ENCODE measurements around the gene SURF4. TPM values are rescaled to one million over a fixed set of nuclear protein-coding genes. Genes with fewer than 3 reads are reported as not detected.

SURF4 gene
- total RNA-seq, 2 experiments from 2014 or later = 249 to 260 TPM

DNA sequence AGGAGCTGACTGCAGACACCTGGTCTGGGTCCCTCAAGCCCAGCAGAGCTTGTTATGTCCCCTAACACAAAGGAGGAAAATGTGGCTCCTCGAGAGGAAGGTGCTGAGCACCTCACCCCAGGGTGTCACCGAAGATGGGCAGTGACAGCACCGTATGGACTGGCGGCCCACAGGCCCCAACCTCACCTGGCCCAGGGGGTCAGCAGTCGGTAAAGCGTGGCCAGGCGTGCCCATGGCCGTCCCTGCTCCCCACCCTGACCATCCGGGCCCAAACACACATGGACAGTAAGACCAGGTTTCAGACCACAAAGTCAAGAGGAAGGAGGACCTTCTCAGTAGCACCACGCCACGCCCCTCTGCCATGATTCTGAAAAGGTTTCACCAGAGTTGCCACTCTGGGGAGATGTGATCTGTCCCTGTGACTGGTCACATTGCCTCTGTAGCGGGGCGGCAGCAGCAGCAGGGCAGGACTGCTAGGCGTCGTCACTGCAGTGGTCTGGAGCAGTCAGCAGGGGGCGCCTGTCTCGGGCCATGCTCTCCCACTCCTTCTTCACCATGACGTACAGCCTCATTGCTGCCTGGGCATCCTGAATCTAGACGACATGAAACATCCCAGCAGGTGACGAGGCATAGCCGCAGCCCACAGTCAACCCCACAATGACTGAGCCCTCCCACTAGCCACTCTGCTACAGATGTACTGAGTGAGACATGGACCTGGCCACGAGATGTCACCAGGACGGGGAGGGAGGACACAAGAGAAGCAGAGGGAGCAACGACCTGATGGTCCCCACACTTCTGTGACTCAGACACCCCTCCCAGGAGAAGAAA, 30.8 kb upstream of the SURF4 start:
- CTCF ChIA-PET = interaction anchor here (0.9 to 1.3 kb wide), 4 partner anchors 10 to 80 kb away, joined by 3 to 5 read pairs (median 4); no protein-coding TSS in a partner anchor

DNA sequence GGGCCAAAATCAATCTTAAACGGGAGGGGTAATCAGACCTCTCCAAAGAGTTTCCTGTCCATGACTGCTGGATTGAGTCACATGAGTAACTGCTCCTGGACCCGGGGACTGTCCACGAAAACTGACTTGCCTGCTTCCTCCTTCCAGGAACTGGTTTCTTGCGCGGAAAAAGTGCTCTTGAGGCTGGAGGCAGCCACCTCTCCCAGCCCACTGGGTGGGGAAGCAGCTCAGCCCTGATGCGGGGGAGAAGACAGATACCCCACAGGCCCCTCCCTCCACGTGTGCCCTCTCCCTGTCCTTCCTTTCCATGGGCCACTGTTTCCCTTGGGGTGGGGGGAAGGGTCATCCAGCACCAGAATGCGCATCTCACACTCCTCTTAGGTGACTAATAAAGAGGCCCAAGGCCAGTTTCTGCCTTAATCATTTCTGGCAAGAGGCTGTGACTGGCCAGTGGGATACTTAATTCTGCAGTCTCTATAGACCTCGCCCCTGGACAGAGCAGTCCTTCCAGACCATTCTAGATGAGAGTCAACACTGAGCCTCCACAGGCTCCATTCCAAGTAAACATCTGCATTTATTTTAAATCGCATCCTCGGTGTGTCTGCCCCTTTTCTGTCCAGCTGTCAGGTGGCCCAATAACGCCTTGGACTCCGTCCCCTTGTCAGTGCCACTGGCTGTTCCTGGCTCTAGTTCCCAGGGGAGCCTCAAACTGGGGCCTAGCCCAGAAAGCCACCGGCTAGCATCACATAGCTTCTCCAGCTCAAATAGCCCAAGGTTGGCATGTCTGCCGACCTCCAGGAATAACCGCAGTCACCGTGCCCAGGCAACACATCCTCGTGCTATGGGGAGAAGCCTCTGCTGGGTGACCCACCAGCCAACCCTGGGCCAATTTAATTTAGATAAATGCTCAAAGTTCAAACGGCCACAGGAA, 29.9 kb upstream of the SURF4 start:
- ChIA-PET CTCF (interaction anchor here (0.9 to 1.9 kb wide), 6 partner anchors 10 to 219 kb away, joined by 3 to 10 read pairs (median 4); no protein-coding TSS in a partner anchor), POLR2A (no interaction called here)
- Mint-ChIP-seq H3K4me1 (peaks cover 12% of the 10 kb centered on the region), H3K9me3 (no peaks in the 10 kb centered on the region), H3K27me3 (no peaks in the 10 kb centered on the region), H3K36me3 (ENCODE audit: low read depth) (peaks cover 45% of the 10 kb centered on the region), H3K27ac (no peak overlapping the region), H3K4me3 (no peak overlapping the region)
- DNase-seq = no peak

More for the DNA sequence above, 30.8 kb upstream of the SURF4 start:
- peak; percentile 82 for DNase-seq
- H3K27ac Mint-ChIP-seq = peak overlapping the region; percentile 66
- H3K4me1 Mint-ChIP-seq = peaks cover 12% of the 10 kb centered on the region
- H3K27me3 Mint-ChIP-seq = no peaks in the 10 kb centered on the region
- POLR2A ChIA-PET = no interaction called here
- no peak overlapping the region for H3K4me3 Mint-ChIP-seq
- H3K9me3 Mint-ChIP-seq = no peaks in the 10 kb centered on the region
- peaks cover 51% of the 10 kb centered on the region for H3K36me3 Mint-ChIP-seq (ENCODE audit: low read depth)

DNA sequence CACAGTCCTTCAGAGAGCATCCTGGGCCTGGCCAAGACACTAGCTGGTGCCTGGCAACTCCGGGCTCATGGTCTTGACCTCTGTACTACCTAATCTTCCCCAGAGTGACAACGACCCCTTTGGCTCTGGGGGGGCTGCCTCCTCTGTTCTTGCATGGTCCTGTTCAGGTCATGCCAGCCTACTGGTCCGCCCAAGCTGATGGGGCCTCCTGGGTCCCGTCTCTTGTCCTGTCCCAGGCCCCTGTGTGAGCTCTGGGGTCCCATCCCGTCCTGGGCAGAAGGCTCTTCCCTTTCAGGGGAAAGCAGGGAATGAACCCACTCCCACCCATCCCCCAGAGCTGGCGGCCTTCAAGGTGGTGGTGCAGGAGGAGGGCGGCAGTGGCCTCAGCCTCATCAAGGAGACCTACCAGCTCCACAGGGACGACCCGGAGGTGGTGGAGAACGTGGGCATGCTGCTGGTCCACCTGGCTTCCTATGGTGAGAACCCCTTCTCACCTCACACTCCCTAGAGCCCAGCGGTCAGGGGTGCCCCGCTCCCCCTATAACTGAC, 28.7 kb upstream of the SURF4 start:
- Mint-ChIP-seq H3K4me3 (no peak overlapping the region), H3K36me3 (ENCODE audit: low read depth) (peaks cover 34% of the 10 kb centered on the region), H3K27me3 (no peaks in the 10 kb centered on the region), H3K4me1 (peaks cover 12% of the 10 kb centered on the region), H3K9me3 (no peaks in the 10 kb centered on the region), H3K27ac (no peak overlapping the region)
- POLR2A ChIA-PET = interaction anchor here (0.5 to 1.1 kb wide), 3 partner anchors 30 to 219 kb away, joined by 3 read pairs; no protein-coding TSS in a partner anchor
- DNase-seq = no peak
- CTCF ChIA-PET = interaction anchor here (0.6 to 1.9 kb wide), 5 partner anchors 13 to 224 kb away, joined by 3 to 10 read pairs (median 4); partner anchors contain the start of gene REXO4

DNA sequence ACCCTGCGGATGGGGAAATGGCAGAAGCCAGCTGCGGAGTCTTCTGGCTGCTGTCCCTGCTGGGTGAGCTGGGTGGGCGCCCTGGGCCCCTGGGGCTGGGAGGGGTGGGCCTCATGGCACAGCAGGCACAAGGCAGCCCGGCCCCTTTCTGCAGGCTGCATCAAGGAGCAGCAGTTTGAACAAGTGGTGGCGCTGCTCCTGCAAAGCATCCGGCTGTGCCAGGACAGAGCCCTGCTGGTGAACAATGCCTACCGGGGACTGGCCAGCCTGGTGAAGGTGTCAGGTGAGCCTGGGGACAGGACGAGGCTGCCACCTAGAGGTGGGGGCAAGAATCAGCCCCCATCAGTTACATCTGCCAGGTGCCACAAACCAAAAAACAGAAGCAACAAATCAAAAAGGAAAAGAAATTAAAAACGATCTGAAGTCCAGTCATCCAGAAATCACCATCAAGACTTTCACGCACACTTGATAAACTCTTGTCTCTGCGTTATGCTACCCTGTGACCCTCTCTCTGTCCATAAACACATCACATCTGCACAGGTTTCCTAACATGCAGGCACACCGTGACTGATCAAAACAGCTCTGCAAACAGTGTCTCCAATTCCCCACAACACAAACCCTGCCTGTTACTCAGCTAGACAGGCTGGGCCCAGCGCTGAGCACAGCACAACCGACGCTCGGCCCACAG, 28.1 kb upstream of the SURF4 start:
- no peak overlapping the region for H3K4me3 Mint-ChIP-seq
- H3K36me3 Mint-ChIP-seq (ENCODE audit: low read depth) = peaks cover 28% of the 10 kb centered on the region
- no peak overlapping the region for H3K27ac Mint-ChIP-seq
- POLR2A ChIA-PET = interaction anchor here (0.5 to 1.1 kb wide), 3 partner anchors 29 to 218 kb away, joined by 3 read pairs; no protein-coding TSS in a partner anchor
- CTCF ChIA-PET = interaction anchor here (0.7 to 1.9 kb wide), 4 partner anchors 14 to 218 kb away, joined by 3 to 10 read pairs (median 4); partner anchors contain the start of gene REXO4
- H3K9me3 Mint-ChIP-seq = no peaks in the 10 kb centered on the region
- peaks cover 12% of the 10 kb centered on the region for H3K4me1 Mint-ChIP-seq
- DNase-seq = peak; percentile 67
- H3K27me3 Mint-ChIP-seq = no peaks in the 10 kb centered on the region

DNA sequence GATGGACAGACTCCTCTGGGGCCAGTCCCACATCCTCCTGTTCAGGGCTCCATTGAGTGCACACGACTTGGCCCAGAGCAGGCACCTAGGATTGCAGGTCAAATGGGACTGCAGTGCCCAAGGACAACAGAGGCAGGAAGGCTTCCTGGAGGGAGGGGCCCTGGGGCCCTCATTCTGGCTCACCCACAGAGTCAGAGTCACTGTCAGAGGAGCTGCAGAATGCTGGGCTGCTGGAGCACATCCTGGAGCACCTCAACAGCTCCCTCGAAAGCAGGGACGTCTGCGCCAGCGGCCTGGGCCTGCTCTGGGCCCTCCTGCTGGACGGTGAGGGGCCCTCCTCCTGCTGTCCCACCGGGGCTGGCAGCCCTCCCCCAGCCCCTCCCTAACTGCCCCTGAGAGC, 26.8 kb upstream of the SURF4 start:
- no peak for DNase-seq
- ChIA-PET POLR2A (interaction anchor here (0.8 to 1.6 kb wide), 4 partner anchors 12 to 43 kb away, joined by 3 to 4 read pairs (median 4); no protein-coding TSS in a partner anchor), CTCF (interaction anchor here (1.4 kb wide), 1 partner anchor 25 kb away, joined by 4 read pairs; no protein-coding TSS in a partner anchor)
- Mint-ChIP-seq H3K9me3 (no peaks in the 10 kb centered on the region), H3K27ac (no peak overlapping the region), H3K4me1 (peaks cover 12% of the 10 kb centered on the region), H3K4me3 (no peak overlapping the region), H3K36me3 (ENCODE audit: low read depth) (peaks cover 22% of the 10 kb centered on the region), H3K27me3 (no peaks in the 10 kb centered on the region)

DNA sequence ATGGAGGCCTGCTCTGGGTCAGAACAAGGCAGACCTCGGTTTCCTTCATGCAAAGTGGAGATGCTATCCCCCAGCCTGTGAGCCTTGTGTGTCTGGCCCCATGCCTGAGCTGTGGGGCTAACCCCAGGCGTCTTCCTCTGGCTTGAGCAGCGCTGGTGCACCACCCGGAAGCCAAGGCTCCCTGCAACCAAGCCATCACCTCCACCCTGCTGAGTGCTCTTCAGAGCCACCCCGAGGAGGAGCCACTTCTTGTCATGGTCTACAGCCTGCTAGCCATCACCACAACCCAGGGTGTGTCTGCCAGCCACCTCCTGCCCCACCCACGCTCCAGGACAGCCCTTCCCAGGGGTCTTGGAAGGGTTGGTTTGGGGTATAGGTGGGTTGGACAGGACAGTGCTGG, 25.7 kb upstream of the SURF4 start:
- H3K27me3 Mint-ChIP-seq = peaks cover 3% of the 10 kb centered on the region
- no peak overlapping the region for H3K27ac Mint-ChIP-seq
- no peak overlapping the region for H3K4me3 Mint-ChIP-seq
- ChIA-PET CTCF (no interaction called here), POLR2A (interaction anchor here (0.6 to 1.5 kb wide), 3 partner anchors 15 to 45 kb away, joined by 3 read pairs; partner anchors contain the start of genes SURF1 and SURF2)
- H3K9me3 Mint-ChIP-seq = no peaks in the 10 kb centered on the region
- H3K4me1 Mint-ChIP-seq = peaks cover 3% of the 10 kb centered on the region
- peaks cover 13% of the 10 kb centered on the region for H3K36me3 Mint-ChIP-seq (ENCODE audit: low read depth)
- DNase-seq = no peak

DNA sequence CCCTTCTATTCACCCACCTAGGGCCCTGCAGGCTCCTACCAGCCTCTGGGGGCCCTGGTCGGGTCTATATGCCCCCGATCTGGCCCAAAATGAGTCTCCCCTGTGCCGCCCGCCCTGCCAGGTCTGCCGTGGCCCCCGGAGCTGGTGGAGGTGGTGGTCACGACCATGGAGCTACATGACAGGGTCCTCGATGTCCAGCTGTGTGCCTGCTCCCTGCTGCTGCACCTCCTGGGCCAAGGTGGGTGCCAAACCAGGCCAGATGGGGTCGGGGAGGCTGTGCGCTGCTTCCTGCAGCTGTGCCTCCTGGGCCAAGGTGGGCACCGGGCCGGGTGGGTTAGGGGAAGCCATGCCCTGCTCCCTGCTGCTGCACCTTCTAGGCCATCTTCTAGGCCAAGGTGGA, 24.4 kb upstream of the SURF4 start:
- DNase-seq = no peak
- Mint-ChIP-seq H3K36me3 (ENCODE audit: low read depth) (peaks cover 1% of the 10 kb centered on the region), H3K27me3 (peaks cover 3% of the 10 kb centered on the region), H3K27ac (no peak overlapping the region), H3K4me1 (peaks cover 3% of the 10 kb centered on the region), H3K9me3 (no peaks in the 10 kb centered on the region), H3K4me3 (no peak overlapping the region)
- POLR2A ChIA-PET = interaction anchor here (0.6 to 1.3 kb wide), 2 partner anchors 20 to 42 kb away, joined by 3 read pairs; no protein-coding TSS in a partner anchor
- CTCF ChIA-PET = interaction anchor here (0.9 kb wide), 1 partner anchor 74 kb away, joined by 3 read pairs; no protein-coding TSS in a partner anchor

DNA sequence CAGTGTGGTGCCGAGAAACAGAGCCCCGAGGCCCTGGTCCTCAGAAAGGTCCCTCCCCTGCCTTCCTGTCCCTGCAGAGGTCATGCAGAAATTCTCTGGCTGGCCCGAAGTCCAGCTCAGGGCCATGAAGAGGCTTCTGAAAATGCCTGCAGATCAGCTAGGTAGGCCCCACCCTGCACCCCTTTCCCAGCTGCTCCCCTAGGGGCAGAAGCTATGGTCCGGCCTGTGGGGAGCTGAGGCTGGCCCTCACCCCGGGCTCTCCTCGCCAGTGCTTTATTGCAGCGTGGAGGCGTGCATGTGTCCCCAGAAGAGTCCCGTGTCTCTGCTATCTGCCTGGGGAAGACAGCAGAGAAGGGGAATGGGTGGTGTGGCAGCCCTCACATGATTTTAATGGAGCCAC, 22.0 kb upstream of the SURF4 start:
- Mint-ChIP-seq H3K36me3 (ENCODE audit: low read depth) (no peaks in the 10 kb centered on the region), H3K27me3 (peaks cover 3% of the 10 kb centered on the region), H3K4me1 (peaks cover 3% of the 10 kb centered on the region), H3K9me3 (no peaks in the 10 kb centered on the region), H3K4me3 (no peak overlapping the region), H3K27ac (no peak overlapping the region)
- ChIA-PET CTCF (no interaction called here), POLR2A (interaction anchor here (1.0 kb wide), 1 partner anchor 21 kb away, joined by 4 read pairs; the partner anchor contains the start of gene STKLD1)
- DNase-seq = no peak

DNA sequence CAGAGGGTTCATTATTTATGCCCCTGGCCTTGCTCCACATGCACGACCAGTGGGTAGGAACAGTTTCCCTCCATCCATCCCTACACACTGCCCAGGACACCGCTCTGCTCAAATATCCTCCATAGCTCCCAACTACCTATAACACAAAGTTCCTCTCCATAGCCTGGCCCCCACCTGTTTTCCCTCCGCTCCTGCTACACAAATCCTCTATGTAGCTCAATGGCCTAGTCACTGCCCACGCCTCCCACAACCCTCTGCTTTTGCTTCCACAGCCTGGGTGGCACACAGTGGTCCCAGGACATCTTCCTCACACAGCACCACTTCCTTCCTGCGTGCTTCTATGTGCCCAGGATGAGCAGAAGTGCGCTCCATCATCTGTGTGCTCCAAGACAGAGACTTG, 21.5 kb upstream of the SURF4 start:
- H3K36me3 Mint-ChIP-seq (ENCODE audit: low read depth) = no peaks in the 10 kb centered on the region
- POLR2A ChIA-PET = no interaction called here
- H3K27me3 Mint-ChIP-seq = peaks cover 3% of the 10 kb centered on the region
- H3K4me1 Mint-ChIP-seq = peaks cover 3% of the 10 kb centered on the region
- CTCF ChIA-PET = interaction anchor here (1.2 kb wide), 1 partner anchor 12 kb away, joined by 3 read pairs; no protein-coding TSS in a partner anchor
- H3K4me3 Mint-ChIP-seq = no peak overlapping the region
- no peak for DNase-seq
- no peak overlapping the region for H3K27ac Mint-ChIP-seq
- H3K9me3 Mint-ChIP-seq = no peaks in the 10 kb centered on the region

DNA sequence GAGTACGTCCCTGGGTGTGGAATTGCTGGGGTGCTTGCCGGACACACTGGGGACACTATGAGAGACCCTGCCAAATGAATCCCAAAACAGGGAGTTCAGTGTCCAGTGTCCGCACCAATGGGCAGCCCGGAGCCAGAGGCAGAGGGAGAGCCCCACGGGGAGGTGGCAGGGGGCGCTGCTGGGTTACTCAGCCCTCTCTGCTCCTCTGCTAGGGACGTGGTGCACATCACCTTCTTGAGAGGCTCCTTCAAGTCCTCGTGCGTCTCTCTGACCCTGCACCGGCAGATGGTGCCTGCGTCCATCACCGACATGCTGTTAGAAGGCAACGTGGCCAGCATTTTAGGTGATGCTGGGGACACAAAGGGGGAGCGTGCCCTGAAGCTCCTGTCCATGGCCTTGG, 21.1 kb upstream of the SURF4 start:
- ChIA-PET POLR2A (no interaction called here), CTCF (interaction anchor here (1.2 kb wide), 1 partner anchor 11 kb away, joined by 3 read pairs; no protein-coding TSS in a partner anchor)
- no peak overlapping the region for H3K4me3 Mint-ChIP-seq
- H3K9me3 Mint-ChIP-seq = no peaks in the 10 kb centered on the region
- no peak overlapping the region for H3K27ac Mint-ChIP-seq
- no peak for DNase-seq
- H3K4me1 Mint-ChIP-seq = peaks cover 2% of the 10 kb centered on the region
- no peaks in the 10 kb centered on the region for H3K36me3 Mint-ChIP-seq (ENCODE audit: low read depth)
- H3K27me3 Mint-ChIP-seq = peaks cover 3% of the 10 kb centered on the region

DNA sequence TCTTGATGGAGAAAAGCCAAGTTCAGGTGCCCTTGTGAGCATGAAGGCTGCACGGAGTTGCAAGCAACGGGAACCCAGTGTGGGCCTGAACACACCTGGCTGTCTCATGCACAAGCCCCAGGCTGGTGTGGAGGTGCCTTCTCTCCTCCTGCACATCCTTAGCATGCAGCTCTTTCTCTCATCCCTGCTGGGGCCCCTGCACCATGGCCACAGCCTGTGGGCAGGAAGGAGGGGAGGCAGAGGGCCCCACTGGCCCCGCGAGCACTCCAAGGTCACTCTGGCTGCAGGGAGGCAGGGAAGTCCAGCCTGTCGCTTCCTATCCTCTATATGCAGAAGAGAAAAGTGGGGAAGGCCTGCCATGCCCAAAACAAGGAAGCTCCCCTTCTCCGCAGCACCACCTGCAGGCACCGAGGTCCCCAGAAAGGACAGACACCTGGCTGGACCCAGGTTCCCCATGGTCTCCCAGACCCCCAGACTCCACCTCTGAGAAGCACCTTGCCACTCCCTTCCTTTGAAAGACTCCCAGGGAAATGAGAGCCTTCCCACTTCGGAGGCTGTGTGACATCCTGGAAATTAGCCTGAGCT, 18.9 kb upstream of the SURF4 start:
- Mint-ChIP-seq H3K36me3 (ENCODE audit: low read depth) (no peaks in the 10 kb centered on the region), H3K27me3 (peaks cover 3% of the 10 kb centered on the region), H3K9me3 (no peaks in the 10 kb centered on the region), H3K4me1 (no peaks in the 10 kb centered on the region), H3K4me3 (no peak overlapping the region), H3K27ac (no peak overlapping the region)
- POLR2A ChIA-PET = interaction anchor here (2.0 kb wide), 1 partner anchor 24 kb away, joined by 5 read pairs; no protein-coding TSS in a partner anchor
- CTCF ChIA-PET = no interaction called here
- DNase-seq = no peak
